HG03342 (cell line): ENCODE data around the gene CACNB1.
"Not testable (repeated sequence)": the region's sequence is repeated elsewhere in the genome, so short reads cannot be mapped to it uniquely, and the experiment has no call there.

Source experiments
- ATAC-seq: cut with Tn5 transposase; IDR thresholded peaks from one replicate; pipeline ENCODE4 v1.9.1; 2021; ENCODE audit warnings: mild to moderate bottlenecking, moderate library complexity; ENCODE audit not compliant: unreplicated experiment

Gene CACNB1

DNA sequence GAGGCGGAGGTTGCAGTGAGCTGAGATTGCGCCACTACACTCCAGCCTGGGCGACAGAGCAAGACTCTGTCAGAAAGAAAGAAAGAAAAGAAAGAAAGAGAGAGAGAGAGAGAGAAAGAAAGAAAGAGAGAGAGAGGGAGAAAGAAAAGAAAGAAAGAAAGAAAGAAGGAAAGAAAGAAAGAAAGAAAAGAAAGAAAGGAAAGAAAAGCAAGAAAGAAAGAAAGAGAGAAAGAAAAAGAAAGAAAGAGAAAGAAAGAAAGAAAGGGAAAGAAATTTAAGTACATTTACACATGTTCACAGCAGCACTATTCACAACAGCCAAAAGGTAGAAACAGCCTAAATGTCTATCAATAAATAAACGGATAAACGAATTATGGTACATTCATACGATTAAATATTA lies 67.9 kb downstream of the CACNB1 start:
- not testable (repeated sequence) for ATAC-seq

DNA sequence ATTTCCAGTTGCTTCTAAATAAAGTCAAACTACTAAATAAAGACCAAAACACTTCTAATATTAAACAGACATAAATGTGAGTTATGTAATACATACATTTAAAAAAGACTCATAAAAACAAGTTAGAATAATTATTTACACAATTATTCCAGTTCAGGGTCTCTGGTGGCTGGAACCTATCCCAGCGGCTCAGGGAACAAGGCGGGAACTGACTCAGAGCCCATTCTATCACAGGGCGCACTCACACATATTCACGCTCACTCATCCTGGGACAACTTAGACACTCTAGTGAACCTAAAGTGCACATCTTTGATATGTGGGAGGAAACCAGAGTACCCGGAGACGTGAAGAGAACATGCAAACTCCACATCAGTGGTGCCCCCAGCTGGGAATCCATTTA lies 71.0 kb downstream of the CACNB1 start:
- no peak for ATAC-seq

DNA sequence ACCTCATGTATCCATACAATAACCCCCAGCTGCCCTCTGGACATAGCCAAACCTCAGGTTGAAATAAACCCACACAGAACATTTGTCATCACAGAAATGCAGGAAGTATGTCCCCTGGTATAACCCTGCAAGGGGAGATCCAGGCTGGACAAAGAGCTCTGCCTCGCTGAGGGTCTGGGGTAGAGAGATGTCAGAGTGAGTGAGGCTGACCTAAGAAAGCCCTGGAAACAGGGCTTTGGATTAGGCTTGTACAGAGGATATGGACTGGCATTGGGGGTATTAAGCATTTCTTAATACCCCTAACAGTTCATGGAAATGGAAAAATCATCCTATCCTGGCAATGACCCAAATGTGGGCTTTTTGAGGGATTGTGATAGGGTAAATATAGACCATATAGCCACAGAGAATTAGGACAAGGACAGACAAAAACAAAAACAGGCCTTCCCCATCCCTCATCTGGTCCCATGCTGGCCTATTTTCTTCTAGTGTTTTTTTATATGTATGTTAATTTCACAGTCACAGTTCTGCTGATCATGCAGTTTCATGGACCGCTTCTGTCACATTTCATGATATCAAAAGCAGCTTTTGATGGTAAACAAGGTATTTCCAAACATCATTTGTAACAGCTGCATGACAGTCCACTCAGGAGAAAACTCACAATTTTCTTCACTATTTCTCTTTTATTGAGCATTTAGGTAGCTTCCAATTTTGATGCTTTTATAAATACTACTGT lies 72.2 kb downstream of the CACNB1 start:
- ATAC-seq = no peak

DNA sequence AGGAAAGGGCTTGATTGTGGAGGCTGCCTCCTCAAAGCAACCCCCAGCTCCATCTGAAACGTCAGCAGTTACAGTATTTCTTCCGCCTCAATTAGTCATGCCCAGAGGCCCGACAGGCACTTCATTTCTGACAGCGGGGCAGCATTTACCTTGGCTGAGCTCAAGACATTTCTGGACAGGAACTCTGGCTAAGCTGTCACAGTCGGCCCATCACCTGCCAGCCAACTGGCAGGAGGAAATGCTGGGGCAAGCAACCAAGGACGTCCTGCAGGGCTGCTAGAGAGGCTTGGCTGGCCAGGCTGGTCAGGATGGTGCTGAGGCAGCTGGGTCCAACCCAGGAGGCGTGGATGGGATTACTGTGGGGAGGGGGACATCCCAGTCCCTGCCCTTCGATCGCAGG lies 73.8 kb downstream of the CACNB1 start:
- no peak for ATAC-seq
